Spleen (tissue), 11 donors: Measurements from ENCODE around the gene HNRNPUL1. TPM values are rescaled to one million over a fixed set of nuclear protein-coding genes. Genes with fewer than 3 reads are reported as not detected.
"Not testable (repeated sequence)": the region's sequence is repeated elsewhere in the genome, so short reads cannot be mapped to it uniquely, and the experiment has no call there.

Experiments used
- DNase-seq: peaks from one replicate; pipeline ENCODE4 v3.0.0-alpha.2; 2020
- H3K27ac ChIP-seq, 8 donors: fragments of 200-600 bp; sonication (generic) in 7 of 8; 1 replicate in 4 of 8; 2 replicates in 4 of 8; pipeline versions ENCODE4 v1.5.0 to v1.8.0; 2016 to 2021; ENCODE audit warnings: inconsistent platforms in 4 of 8, mild to moderate bottlenecking in 4 of 8, moderate library complexity in 1 of 8
- H3K27me3 ChIP-seq, 7 donors: fragments of 200-600 bp; sonication (generic) in 6 of 7; replicated peaks in 1 of 7; 1 replicate in 4 of 7; 2 replicates in 3 of 7; pipeline versions ENCODE4 v1.5.0 to v1.8.0; 2016 to 2021; ENCODE audit warnings: inconsistent platforms in 3 of 7, mild to moderate bottlenecking in 1 of 7
- H3K36me3 ChIP-seq, 6 donors: fragments of 200-600 bp; sonication (generic) in 5 of 6; 1 replicate in 4 of 6; 2 replicates in 2 of 6; pipeline versions ENCODE4 v1.5.0 to v1.8.0; 2016 to 2021; ENCODE audit warnings: inconsistent platforms in 2 of 6
- H3K4me1 ChIP-seq, 6 donors: fragments of 200-600 bp; sonication (generic) in 5 of 6; 1 replicate in 3 of 6; 2 replicates in 3 of 6; pipeline versions ENCODE4 v1.5.0 to v1.8.0; 2016 to 2021; ENCODE audit warnings: inconsistent platforms in 3 of 6
- H3K4me3 ChIP-seq, 8 donors: fragments of 200-600 bp; sonication (generic) in 7 of 8; 1 replicate in 4 of 8; 2 replicates in 4 of 8; pipeline versions ENCODE4 v1.5.0 to v1.8.0; 2016 to 2021; ENCODE audit warnings: inconsistent platforms in 4 of 8, mild to moderate bottlenecking in 4 of 8, moderate library complexity in 2 of 8
- H3K9me3 ChIP-seq, 8 donors: fragments of 200-600 bp; sonication (generic) in 7 of 8; 1 replicate in 4 of 8; 2 replicates in 4 of 8; pipeline versions ENCODE4 v1.5.0 to v1.8.0; 2016 to 2021; ENCODE audit warnings: inconsistent platforms in 4 of 8
- POLR2A ChIP-seq, 3 donors: fragments of 450-650 bp; IDR thresholded peaks; one replicate each; pipeline ENCODE4 v1.5.1; 2017; ENCODE audit warnings: antibody characterized with exemption in 3 of 3, mild to moderate bottlenecking in 1 of 3
- POLR2AphosphoS5 ChIP-seq, 3 donors: sonication (generic); formaldehyde crosslinking; IDR thresholded peaks; one replicate each; pipeline ENCODE4 v1.5.1; 2017; ENCODE audit warnings: antibody characterized with exemption in 3 of 3
- WGBS, 5 donors: extraction: QIAGEN DNeasy Blood & Tissue Kit in 3 of 5; methylation state at CpG; one replicate each; pipeline versions ENCODE4 v1.1.5 to v1.1.7; 2013 to 2018; 5-methylcytosine and 5-hydroxymethylcytosine counted together
- intact Hi-C: fragments of 100-400 bp; cut with DNase I; formaldehyde crosslinking; loops from one replicate; pipeline ENCODE4 v1.15.0; 2023; ENCODE audit warnings: low total_unique reads
- polyA plus RNA-seq, 3 donors: library from polyadenylated mRNA; stranded (reverse); fragments of 200-250 nt; gene quantifications; one replicate each; pipeline ENCODE4 v1.2.1, GENCODE V29; 2013
- total RNA-seq, 7 donors: library from RNA; depleted of rRNA in 3 of 7; stranded (reverse); fragments of >200 nt in 3 of 7; fragmentation: NEBNext Ultra II Directional in 4 of 7; extraction: Animal tissue kit (Norgen Biotek cat#: 25700) in 4 of 7; gene quantifications; one replicate each; pipeline versions ENCODE4 v1.1.0 to v1.2.1, GENCODE V29; 2016 to 2021
- TF ChIP-seq, protein P1 (sequence below), 11 experiments: fragments of 200-600 bp in 7 of 11; fragments of 450-650 bp in 4 of 11; sonication (generic) in 4 of 11; IDR thresholded peaks in 8 of 11; conservative IDR thresholded peaks in 3 of 11; 1 replicate in 7 of 11; 2 replicates in 4 of 11; pipeline versions ENCODE4 v1.4.0 to v1.8.0; 2016 to 2021; ENCODE audit warnings: antibody characterized with exemption in 11 of 11, inconsistent platforms in 4 of 11, mild to moderate bottlenecking in 1 of 11
- donor health status: healthy with polysubstance abuse.
- donor health status: DM: no; HTN: no; CAD: no; lungs with moderate emphysema.
- donor health status: DM: no; HTN: no; CAD: no.
- donor health status: Bipolar disorder and iron deficiency.
- donor health status: healthy.
- donor health status: DM: no; HTN: no; CAD: no.
- donor health status: DM: yes; HTN: yes; CAD: no.

The HNRNPUL1 gene
- total and polyA plus RNA-seq, 10 donors = 53.9 to 213 (median 164) TPM

GRCh38 chr19:41339936-41340335 is 75.8 kb downstream of the HNRNPUL1 start:
- H3K27ac ChIP-seq = no peak overlapping the region
- DNase-seq = no peak
- TF ChIP-seq POLR2A (IDR thresholded peaks at IDR 0.05) (no peak), POLR2AphosphoS5 (IDR thresholded peaks at IDR 0.05) (no peak)
- TF ChIP-seq, protein P1, sequence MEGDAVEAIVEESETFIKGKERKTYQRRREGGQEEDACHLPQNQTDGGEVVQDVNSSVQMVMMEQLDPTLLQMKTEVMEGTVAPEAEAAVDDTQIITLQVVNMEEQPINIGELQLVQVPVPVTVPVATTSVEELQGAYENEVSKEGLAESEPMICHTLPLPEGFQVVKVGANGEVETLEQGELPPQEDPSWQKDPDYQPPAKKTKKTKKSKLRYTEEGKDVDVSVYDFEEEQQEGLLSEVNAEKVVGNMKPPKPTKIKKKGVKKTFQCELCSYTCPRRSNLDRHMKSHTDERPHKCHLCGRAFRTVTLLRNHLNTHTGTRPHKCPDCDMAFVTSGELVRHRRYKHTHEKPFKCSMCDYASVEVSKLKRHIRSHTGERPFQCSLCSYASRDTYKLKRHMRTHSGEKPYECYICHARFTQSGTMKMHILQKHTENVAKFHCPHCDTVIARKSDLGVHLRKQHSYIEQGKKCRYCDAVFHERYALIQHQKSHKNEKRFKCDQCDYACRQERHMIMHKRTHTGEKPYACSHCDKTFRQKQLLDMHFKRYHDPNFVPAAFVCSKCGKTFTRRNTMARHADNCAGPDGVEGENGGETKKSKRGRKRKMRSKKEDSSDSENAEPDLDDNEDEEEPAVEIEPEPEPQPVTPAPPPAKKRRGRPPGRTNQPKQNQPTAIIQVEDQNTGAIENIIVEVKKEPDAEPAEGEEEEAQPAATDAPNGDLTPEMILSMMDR (IDR thresholded peaks at IDR 0.05 in 8 of 11, conservative IDR thresholded peaks at IDR 0.05 in 3 of 11) = no peak
- 89 to 98% (median 96%) methylated on average over 5 of the region's 5 CpGs for WGBS, 5 donors
- H3K36me3 ChIP-seq = peaks cover 4 to 100% (median 73%) of the 10 kb centered on the region in 6 donors
- intact Hi-C loops = no loop called here
- peaks cover 14 to 100% (median 48%) of the 10 kb centered on the region in 6 donors for H3K4me1 ChIP-seq
- no peak overlapping the region for H3K4me3 ChIP-seq
- H3K9me3 ChIP-seq = no peaks in the 10 kb centered on the region
- H3K27me3 ChIP-seq = no peaks in the 10 kb centered on the region

DNA sequence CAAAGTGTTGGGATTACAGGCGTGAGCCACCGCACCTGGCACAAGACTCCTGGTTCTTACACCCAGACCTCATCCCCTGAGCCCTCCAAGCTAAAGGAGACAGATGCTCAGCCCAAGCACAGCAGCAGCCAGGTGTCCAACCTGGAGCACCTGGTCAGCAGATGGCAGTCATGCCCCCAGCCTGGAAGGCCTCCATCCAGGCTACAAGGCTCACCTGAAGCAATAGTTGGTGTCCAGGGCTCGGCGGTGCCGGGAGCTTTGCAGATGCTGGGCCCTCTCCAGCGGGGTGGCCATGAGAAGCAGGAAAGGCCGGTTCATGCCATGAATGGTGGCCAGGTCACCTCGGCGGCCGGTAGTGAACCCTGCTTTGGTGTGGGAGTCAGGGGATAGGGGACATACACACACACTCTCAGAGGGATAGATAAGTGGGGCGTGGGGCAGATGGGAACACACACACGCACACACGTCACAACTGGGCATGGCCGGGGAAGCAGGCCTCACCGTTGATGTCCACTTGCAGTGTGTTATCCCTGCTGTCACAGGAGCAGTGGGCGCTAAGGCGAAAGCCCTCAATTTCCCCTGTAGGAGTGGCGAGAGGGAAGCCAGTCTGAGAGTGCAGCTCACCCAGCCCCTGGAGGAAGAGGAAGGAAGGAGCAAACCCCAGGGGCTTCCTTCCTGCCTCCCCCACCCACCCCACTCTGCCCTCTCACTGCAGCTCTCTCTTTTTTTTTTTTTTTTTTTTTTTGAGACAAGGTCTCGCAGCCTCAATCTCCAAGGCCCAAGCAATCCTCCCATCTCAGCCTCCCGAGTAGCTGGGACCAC is 77.7 kb downstream of the HNRNPUL1 start:
- intact Hi-C loops = no loop called here
- peak overlapping the region in 3 of 8 donors; percentile 7 to 38 (median 10) for H3K4me3 ChIP-seq
- H3K27ac ChIP-seq = peak overlapping the region in 7 of 8 donors; percentile 39 to 80 (median 56)
- peak; percentile 82 for DNase-seq
- H3K36me3 ChIP-seq = peaks cover 4 to 100% (median 88%) of the 10 kb centered on the region in 6 donors
- no peaks in the 10 kb centered on the region for H3K9me3 ChIP-seq
- peaks cover 7 to 100% (median 34%) of the 10 kb centered on the region in 6 donors for H3K4me1 ChIP-seq
- WGBS, 5 donors = 69 to 78% (median 75%) methylated on average over 18 to 20 of the region's 20 CpGs
- no peaks in the 10 kb centered on the region for H3K27me3 ChIP-seq
- TF ChIP-seq POLR2A (IDR thresholded peaks at IDR 0.05) = no peak
- TF ChIP-seq, protein P1 (IDR thresholded peaks at IDR 0.05 in 8 of 11, conservative IDR thresholded peaks at IDR 0.05 in 3 of 11) = peak in 1 of 11 experiments; percentile 12
- TF ChIP-seq POLR2AphosphoS5 (IDR thresholded peaks at IDR 0.05) = peak in 1 of 3 donors; percentile 63

GRCh38 chr19:41344162-41344561 is 80.0 kb downstream of the HNRNPUL1 start:
- 86 to 100% (median 97%) methylated on average over 2 of the region's 2 CpGs for WGBS, 5 donors
- TF ChIP-seq POLR2A (IDR thresholded peaks at IDR 0.05) = no peak
- TF ChIP-seq, protein P1 (IDR thresholded peaks at IDR 0.05 in 8 of 11, conservative IDR thresholded peaks at IDR 0.05 in 3 of 11) = no peak
- no peak for TF ChIP-seq POLR2AphosphoS5 (IDR thresholded peaks at IDR 0.05)
- H3K9me3 ChIP-seq = no peaks in the 10 kb centered on the region
- no peaks in the 10 kb centered on the region for H3K27me3 ChIP-seq
- intact Hi-C loops = no loop called here
- peak overlapping the region in 2 of 8 donors; percentile 22 to 41 for H3K27ac ChIP-seq
- H3K36me3 ChIP-seq = peaks cover 4 to 97% (median 82%) of the 10 kb centered on the region in 6 donors
- no peak overlapping the region for H3K4me3 ChIP-seq
- H3K4me1 ChIP-seq = peaks cover 12 to 100% (median 46%) of the 10 kb centered on the region in 6 donors
- no peak for DNase-seq

DNA sequence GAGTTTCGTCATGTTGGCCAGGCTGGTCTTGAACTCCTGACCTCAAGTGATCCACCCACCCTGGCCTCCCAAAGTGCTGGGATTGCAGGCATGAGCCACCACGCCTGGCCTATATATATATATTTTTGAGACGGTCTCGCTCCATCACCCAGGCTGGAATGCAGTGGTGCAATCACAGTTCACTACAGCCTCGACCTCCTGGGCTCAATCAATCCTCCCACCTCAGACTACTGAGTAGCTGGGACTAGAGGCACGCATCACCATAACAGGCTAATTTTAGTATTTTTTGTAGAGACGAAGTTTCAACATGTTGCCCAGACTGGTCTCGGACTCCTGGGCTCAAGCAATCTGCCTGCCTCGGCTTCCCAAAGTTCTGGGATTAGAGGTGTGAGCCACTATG is 82.7 kb downstream of the HNRNPUL1 start:
- intact Hi-C loops = loop anchor here (2.0 kb wide), 1 partner anchor 18 kb away; no protein-coding TSS in a partner anchor
- WGBS, 5 donors = 81 to 95% (median 92%) methylated on average over 9 of the region's 9 CpGs
- H3K9me3 ChIP-seq, H3K27me3 ChIP-seq, DNase-seq, H3K27ac ChIP-seq, H3K4me3 ChIP-seq: not testable (repeated sequence)
- Histone ChIP-seq H3K4me1 (peaks cover 24 to 100% (median 66%) of the 10 kb centered on the region in 6 donors), H3K36me3 (peaks cover 4 to 73% (median 55%) of the 10 kb centered on the region in 6 donors)
